GM12872 (cell line): ENCODE measurements around the gene UBAC2.

ENCODE experiments used
- CTCF ChIP-seq: IDR thresholded peaks from 3 replicates; pipeline ENCODE4 v1.5.1; 2011; ENCODE audit warnings: low read depth, mild to moderate bottlenecking, low read length, moderate library complexity; ENCODE audit not compliant: insufficient read depth

UBAC2 gene

DNA sequence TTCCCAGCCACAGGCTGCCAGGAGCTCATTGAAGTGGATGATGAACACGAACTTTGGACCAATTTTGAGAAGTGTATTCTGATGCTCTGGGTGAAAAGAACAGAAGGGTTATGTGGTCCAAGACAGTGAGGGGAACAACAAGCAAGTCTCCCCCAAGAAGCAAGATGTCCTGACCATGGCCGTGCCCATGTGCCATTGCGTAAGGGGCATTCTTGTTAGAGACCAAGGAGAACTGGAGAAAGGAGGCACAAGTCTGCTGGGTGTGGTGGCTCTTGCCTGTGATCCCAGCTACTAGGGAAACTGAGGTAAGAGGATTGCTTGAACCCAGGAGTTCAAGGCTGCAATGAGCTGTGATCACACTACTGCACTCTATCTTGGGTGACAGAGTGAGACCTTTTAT is 27.0 kb upstream of the UBAC2 start:
- no peak for TF ChIP-seq CTCF

DNA sequence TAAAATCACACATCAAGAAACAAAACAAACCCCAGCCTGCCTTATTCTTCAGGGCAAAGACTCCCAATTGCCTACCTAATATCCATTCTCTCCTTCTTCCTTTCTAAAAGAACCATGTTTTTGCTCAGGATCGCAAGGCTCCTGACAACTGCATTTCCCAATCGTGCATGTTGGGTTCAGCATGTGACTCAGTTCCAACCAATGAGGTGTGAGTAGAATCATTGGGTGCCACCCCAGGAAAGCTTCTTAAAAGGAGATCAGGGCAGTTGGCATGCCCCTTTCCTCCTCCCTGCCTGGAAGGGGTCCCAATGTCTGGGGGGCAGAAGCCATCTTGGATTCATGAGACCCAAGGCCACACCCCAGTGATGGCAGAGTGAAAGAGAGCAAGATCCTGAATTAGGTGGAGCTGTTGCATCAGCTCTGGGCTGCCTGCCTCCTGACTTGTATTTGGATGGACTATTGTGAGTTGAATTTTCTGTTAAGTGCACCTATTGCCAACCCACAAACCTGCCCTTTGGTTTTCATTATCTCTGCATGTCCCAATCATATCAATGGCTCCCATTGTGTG is 26.0 kb upstream of the UBAC2 start:
- no peak for TF ChIP-seq CTCF

DNA sequence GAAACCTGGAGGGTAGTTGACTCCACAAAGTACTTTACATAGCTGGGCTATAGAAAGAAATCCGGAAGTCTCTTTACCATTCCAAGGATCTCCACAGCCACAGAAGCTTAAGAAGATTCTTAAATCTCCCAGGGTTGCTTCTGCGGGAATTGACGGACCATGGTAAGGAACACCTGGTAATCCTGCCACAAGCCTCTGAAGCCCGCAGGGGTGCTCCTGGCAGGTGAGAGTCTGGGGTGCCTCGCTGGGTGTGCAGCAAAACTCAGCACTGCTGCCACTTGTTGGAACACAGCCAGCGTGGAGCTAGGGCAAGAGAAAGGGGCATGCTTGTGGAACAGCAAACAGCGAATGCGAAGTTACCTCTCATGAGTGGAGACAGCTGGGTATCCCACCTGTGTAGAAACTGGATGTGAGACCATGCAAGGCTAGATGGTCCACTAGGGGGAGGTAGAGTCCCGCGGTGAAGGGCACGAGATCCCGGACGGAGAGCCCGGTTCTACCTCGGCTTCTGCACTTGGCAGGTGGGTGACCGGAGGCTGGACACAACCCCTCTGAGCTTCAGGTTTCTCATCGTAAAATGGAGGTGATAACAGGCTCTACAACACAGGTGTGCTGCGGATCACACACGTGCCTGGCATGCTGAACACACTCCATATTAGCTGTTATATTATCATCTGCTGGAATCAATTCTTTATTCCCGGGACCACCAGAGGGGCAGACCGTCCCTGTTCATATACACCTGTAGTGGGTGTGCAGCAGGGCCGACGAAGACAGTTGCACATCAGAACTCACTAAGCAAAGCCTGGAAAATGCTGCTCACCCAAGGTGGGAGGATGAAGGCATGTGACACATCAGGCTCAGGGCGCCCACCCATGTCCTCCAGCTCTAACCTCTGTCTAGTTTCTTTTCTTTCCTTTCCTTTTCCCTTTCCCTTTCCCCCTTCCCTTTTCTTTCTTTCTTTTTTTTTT is 24.1 kb upstream of the UBAC2 start:
- peak; percentile 98 for TF ChIP-seq CTCF

DNA sequence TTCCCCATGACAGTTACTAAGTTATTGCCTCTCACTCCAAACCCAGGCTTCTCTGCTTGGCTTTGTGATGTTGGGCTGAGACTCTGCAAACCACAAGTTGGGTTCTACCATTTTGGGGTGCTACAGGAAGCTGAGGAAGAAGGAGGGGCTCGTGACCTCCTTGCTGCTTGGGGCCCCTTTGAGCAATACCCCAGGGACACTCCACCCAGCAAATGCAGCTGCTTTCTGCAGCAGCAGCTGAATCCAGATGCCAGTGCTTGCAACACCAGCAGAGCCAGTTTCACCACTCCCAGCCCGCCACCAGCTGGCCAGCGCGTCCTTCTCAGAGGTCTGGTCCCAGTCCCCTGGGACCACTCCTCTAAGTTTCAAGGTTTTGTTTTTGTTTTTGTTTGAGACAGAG is 22.0 kb upstream of the UBAC2 start:
- no peak for TF ChIP-seq CTCF

GRCh38 chr13:99179460-99179859 is 21.2 kb upstream of the UBAC2 start:
- TF ChIP-seq CTCF = no peak

- no peak for TF ChIP-seq CTCF
Observed at GRCh38 chr13:99182439-99182838, 18.2 kb upstream of the UBAC2 start.

GRCh38 chr13:99185606-99186005 is 15.0 kb upstream of the UBAC2 start:
- TF ChIP-seq CTCF = no peak
